GM23338 (cell line): ENCODE data around the gene KRTAP4-6.

ENCODE experiments used
- CTCF ChIP-seq, 2 experiments: fragments of 200-600 bp in 1 of 2; sonication (generic) in 1 of 2; conservative IDR thresholded peaks; 2 replicates each; pipeline versions ENCODE4 v1.5.1 to v1.6.1; 2016 to 2017; ENCODE audit warnings: antibody characterized with exemption in 2 of 2, low read depth in 2 of 2, mild to moderate bottlenecking in 2 of 2, moderate library complexity in 1 of 2
- REST ChIP-seq: IDR thresholded peaks from one replicate; pipeline ENCODE4 v1.6.1; 2018; ENCODE audit warnings: antibody characterized with exemption; ENCODE audit not compliant: unreplicated experiment

- TF ChIP-seq CTCF (conservative IDR thresholded peaks at IDR 0.05; ENCODE audit: low read depth in 2 of 2): no peak
- no peak for TF ChIP-seq REST
Observed at GRCh38 chr17:41133880-41134735, 6.2 kb downstream of the KRTAP4-6 start.
